BLaER1 (cell line): ENCODE measurements around the gene SLC7A6.
"Not testable (repeated sequence)": the region's sequence is repeated elsewhere in the genome, so short reads cannot be mapped to it uniquely, and the experiment has no call there.

Experiments used
- H3K27ac ChIP-seq: shearing (Covaris generic); formaldehyde crosslinking; 2 replicates; pipeline ENCODE4 v1.8.1; 2022
- H3K27me3 ChIP-seq: shearing (Covaris generic); formaldehyde crosslinking; 2 replicates; pipeline ENCODE4 v1.8.1; 2022
- H3K36me3 ChIP-seq: shearing (Covaris generic); formaldehyde crosslinking; 2 replicates; pipeline ENCODE4 v1.8.1; 2022
- H3K4me1 ChIP-seq: shearing (Covaris generic); formaldehyde crosslinking; 2 replicates; pipeline ENCODE4 v1.8.1; 2022
- H3K4me2 ChIP-seq: shearing (Covaris generic); formaldehyde crosslinking; 2 replicates; pipeline ENCODE4 v1.8.1; 2022
- H3K4me3 ChIP-seq: shearing (Covaris generic); formaldehyde crosslinking; 2 replicates; pipeline ENCODE4 v1.8.1; 2022
- H3K9ac ChIP-seq: shearing (Covaris generic); formaldehyde crosslinking; 2 replicates; pipeline ENCODE4 v1.8.1; 2022
- H3K9me3 ChIP-seq: shearing (Covaris generic); formaldehyde crosslinking; 2 replicates; pipeline ENCODE4 v1.8.1; 2022
- H4K20me1 ChIP-seq: shearing (Covaris generic); formaldehyde crosslinking; 2 replicates; pipeline ENCODE4 v1.8.1; 2022
- Cebpa-rat ChIP-seq: shearing (Covaris generic); IDR thresholded peaks from 2 replicates; pipeline ENCODE4 v1.8.1; 2022

SLC7A6 gene

DNA sequence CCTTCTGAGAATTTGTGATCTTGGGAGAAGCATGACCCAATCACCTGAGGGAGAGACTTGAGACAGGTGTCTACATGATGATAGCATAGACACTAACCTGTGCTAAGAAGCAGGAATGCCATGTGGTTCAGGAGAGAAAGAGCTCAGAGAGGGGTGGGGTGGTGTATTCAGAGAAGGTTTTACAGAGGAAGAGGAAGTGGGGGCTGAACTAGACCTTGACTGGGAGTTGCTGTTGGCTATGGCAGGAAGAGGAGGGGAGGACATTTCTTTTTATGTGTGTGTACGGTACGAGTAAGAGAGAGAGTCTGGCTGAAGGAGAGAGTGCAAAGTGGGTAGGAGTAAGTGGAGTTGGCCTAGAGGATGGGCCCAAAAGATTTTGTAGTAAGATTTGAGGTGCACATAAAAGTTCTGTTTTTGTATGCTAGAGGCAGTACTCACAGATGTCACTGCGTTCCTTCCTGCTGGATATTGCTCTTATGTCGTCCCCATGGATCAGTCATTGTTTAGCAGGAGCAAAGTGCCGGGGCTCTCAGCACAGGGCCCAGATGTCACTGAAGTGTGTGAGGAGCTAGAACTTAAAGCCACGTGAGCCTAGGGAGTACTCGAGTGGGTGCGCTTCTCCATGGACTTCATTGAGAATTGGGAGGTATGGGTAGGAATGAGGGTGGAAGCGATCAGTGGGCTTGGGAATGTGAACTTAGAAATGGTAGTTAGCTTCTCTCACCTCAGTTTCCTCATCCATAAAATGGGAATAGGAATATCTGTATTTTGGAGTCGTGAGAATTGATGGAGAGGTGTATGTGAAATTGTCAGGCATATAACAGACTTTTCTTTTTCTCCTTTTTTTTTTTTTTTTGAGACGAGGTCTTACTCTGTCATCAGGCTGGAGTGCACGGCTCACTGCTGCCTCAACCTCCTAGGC lies 22.1 kb downstream of the SLC7A6 start:
- Histone ChIP-seq H3K27me3 (no peaks in the 10 kb centered on the region), H3K4me2 (peak overlapping the region; percentile 94), H3K36me3 (peaks cover 32% of the 10 kb centered on the region), H3K27ac (peak overlapping the region; percentile 85), H4K20me1 (peaks cover 16% of the 10 kb centered on the region; the same call in 1 of the 2 replicates), H3K4me3 (peak overlapping the region; percentile 51), H3K4me1 (peaks cover 98% of the 10 kb centered on the region), H3K9ac (peak overlapping the region; percentile 25), H3K9me3 (no peaks in the 10 kb centered on the region)
- no peak for TF ChIP-seq Cebpa-rat

DNA sequence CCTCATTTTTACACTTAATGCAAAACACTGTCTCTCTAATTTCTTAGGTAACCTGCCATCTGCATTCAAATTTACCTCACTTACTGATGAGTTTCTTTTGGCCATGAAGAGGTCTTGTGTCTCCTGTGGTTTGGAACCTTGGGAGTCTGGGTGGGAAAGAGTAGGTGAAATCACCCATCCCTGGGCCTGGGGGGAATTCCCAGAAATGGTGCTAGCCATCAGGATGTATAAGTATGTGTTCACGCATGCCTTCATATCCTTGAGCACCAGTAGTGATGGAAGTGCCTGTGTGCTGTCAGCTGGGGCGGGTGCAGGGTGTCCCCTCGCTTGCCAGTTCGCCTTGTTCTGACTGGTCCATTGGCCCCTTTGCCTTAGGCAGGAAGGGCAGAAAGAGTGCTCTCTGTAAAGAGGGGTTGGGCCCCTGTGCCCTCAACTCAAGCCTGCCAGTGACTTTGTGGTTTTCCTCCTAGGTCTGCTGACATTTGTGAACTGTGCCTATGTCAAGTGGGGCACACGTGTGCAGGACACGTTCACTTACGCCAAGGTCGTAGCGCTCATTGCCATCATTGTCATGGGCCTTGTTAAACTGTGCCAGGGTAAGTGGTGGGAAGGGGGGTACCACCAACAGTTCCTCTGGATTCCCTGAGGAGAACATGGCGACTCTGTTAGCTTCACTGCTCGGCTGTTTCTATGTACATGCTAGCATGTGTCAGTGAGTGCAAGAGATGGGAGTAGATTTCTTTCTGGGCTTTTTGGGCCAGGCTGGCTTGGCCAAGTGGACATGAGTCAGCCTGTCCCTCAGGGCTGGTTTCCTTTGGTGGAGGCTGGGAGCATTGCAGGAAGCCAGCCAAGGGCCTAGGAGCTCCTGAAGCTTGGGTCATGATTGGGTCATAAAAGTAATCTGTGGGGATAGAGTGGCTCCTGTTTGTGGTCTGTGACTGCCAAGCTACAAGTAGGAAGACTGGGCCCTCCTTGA lies 23.2 kb downstream of the SLC7A6 start:
- no peaks in the 10 kb centered on the region for H3K9me3 ChIP-seq
- peak overlapping the region; percentile 11; the same call in 1 of the 2 replicates for H3K4me3 ChIP-seq
- peaks cover 23% of the 10 kb centered on the region; the same call in 1 of the 2 replicates for H4K20me1 ChIP-seq
- H3K4me1 ChIP-seq, result peaks cover 87% of the 10 kb centered on the region
- H3K36me3 ChIP-seq, result peaks cover 32% of the 10 kb centered on the region
- no peaks in the 10 kb centered on the region for H3K27me3 ChIP-seq
- H3K4me2 ChIP-seq, result peak overlapping the region; percentile 94
- peak overlapping the region; percentile 85 for H3K27ac ChIP-seq
- peak overlapping the region; percentile 34; the same call in 1 of the 2 replicates for H3K9ac ChIP-seq
- TF ChIP-seq Cebpa-rat, result no peak

DNA sequence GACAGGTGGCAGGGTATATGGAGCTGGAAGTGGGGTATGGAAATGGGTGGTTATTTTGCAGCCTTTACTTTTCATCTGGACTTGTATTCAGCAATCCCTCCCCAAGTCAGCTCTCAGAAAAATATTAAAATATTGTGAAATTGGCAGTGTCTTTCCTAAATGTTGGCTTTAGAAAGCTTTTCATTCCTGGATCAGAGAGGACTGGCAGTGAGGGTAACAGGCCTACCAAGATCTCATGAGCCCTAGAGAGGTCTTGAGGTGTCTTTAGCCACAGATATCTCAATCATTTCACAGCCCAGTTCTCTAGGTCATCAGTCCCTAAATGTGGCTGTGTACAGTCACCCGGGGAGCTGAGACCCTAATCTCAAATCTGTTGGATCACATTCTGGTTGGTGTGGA lies 23.9 kb downstream of the SLC7A6 start:
- Histone ChIP-seq H3K9ac (peak overlapping the region; percentile 34), H3K4me3 (no peak overlapping the region), H3K4me2 (peak overlapping the region; percentile 94), H3K27ac (peak overlapping the region; percentile 85), H3K9me3 (no peaks in the 10 kb centered on the region), H4K20me1 (peaks cover 24% of the 10 kb centered on the region; the same call in 1 of the 2 replicates), H3K4me1 (peaks cover 80% of the 10 kb centered on the region), H3K27me3 (no peaks in the 10 kb centered on the region), H3K36me3 (peaks cover 36% of the 10 kb centered on the region)
- no peak for TF ChIP-seq Cebpa-rat

DNA sequence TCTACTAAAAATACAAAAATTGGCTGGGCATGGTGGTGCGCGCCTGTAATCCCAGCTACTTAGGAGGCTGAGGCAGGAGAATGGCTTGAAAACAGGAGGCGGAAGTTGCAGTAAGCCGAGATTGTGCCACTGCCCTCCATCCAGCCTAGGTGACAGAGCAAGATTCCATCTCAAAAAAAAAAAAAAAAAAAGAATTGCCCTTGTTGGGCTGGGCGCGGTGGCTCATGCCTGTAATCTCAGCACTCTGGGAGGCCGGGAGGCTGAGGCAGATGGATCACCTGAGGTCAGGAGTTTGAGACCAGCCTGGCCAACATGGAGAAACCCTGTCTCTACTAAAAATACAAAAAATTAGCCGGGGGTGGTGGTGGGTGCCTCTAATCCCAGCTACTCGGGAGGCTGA lies 24.5 kb downstream of the SLC7A6 start:
- not testable (repeated sequence) for H3K9me3 ChIP-seq, H3K27me3 ChIP-seq, H3K4me3 ChIP-seq
- Histone ChIP-seq H4K20me1 (peaks cover 24% of the 10 kb centered on the region; the same call in 1 of the 2 replicates), H3K27ac (peak overlapping the region; percentile 85), H3K36me3 (peaks cover 41% of the 10 kb centered on the region), H3K9ac (peak overlapping the region; percentile 34; the same call in 1 of the 2 replicates), H3K4me1 (peaks cover 75% of the 10 kb centered on the region), H3K4me2 (peak overlapping the region; percentile 94)

DNA sequence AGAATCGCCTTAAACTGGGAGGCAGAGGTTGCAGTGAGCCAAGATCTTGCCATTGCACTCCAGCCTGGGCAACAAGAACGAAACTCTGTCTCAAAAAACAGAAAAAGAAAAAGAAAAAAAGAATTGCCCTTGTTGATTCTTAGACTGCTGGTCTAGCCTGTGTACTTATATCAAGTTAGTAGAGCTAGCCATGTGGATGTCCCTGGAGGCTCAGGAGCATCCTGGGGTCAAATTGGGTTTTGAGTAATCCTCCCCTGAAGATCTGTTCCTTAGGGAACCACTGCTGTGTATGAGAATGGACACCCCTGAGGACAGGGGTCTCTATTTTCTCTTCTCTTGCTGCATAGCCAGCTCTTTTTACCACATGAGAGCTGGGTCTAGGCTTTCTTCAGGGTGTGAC lies 24.9 kb downstream of the SLC7A6 start:
- Histone ChIP-seq H3K4me1 (peaks cover 71% of the 10 kb centered on the region), H3K4me3 (no peak overlapping the region), H4K20me1 (peaks cover 26% of the 10 kb centered on the region; the same call in 1 of the 2 replicates), H3K9ac (peak overlapping the region; percentile 16; the same call in 1 of the 2 replicates), H3K4me2 (peak overlapping the region; percentile 94), H3K27ac (peak overlapping the region; percentile 42), H3K27me3 (no peaks in the 10 kb centered on the region), H3K36me3 (peaks cover 45% of the 10 kb centered on the region), H3K9me3 (no peaks in the 10 kb centered on the region)
- no peak for TF ChIP-seq Cebpa-rat

DNA sequence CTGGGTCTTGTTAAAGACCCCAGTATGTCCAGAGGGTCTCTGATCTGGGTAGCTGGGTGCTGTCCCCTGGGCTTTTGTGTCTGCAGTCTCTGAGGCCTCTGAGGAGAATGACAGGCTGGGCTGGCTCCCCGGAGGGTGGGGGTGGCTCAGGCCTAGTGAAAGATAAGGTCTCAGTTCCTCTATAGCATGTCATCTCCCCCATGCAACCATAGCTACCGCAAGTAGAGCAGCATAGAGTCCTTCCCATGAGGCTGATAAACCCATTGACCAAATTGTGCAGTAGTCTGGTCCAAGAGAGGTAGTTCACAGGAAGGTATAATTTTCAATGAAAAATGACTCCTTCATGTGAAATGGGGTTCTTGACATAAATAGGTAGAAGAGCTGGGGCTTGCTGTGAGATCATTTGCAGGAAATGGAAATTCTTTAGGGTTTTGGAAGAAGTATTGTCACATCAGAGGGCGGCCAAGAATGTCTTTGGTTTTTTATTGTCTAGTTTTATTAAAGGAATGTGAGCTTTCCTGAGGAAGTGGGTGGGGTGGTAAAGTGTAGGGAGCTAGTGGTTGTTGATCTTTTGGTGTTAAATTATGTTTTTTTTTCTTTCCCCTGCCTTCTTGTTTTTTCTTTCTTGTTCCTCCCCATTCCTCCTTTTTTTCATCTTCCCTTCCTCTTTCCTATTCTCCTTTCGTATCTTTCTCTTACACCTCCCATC lies 25.4 kb downstream of the SLC7A6 start:
- Histone ChIP-seq H3K27ac (peak overlapping the region; percentile 42), H3K27me3 (no peaks in the 10 kb centered on the region), H3K36me3 (peaks cover 51% of the 10 kb centered on the region), H3K9ac (peak overlapping the region; percentile 17; the same call in 1 of the 2 replicates), H4K20me1 (peaks cover 32% of the 10 kb centered on the region; the same call in 1 of the 2 replicates), H3K4me1 (peaks cover 65% of the 10 kb centered on the region), H3K9me3 (no peaks in the 10 kb centered on the region), H3K4me3 (no peak overlapping the region), H3K4me2 (peak overlapping the region; percentile 94)
- TF ChIP-seq Cebpa-rat, result no peak

DNA sequence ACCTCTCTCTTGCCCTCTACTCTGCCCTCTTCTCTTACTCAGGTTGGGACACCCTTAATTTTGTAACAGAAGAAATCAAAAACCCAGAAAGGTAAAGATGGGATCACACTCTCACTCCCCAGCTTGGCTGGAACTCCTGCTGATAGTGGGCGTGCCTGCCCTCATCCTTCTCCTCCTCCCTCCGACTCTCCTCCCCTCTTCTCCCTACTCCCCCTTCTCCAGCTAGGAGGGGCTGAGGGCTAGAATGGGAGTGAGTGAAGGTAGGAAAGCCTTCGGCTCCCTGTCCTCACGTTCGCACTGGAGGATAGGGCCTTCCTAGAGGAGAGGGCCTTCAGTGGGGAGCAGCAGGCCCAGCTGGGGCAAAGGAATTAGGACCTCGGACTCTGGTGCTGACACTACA lies 26.1 kb downstream of the SLC7A6 start:
- no peak for TF ChIP-seq Cebpa-rat
- H3K4me1 ChIP-seq, result peaks cover 58% of the 10 kb centered on the region

DNA sequence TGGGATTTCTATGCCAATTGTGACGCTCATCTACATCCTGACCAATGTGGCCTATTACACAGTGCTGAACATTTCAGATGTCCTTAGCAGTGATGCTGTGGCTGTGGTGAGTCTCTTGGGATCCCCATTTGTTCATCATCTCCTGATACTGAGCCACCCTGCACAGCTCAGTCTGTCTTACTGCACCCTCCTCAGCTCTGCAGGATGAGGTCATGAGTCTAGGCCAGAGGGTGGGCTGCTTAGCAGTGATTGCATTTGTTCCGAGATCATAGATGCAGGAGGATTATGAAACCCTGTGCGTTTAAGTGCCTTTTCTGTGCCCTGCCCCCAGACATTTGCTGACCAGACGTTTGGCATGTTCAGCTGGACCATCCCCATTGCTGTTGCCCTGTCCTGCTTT lies 26.9 kb downstream of the SLC7A6 start:
- no peak for TF ChIP-seq Cebpa-rat
- no peak overlapping the region for H3K4me3 ChIP-seq
- H3K9me3 ChIP-seq, result no peaks in the 10 kb centered on the region
- no peaks in the 10 kb centered on the region for H3K27me3 ChIP-seq
- H3K36me3 ChIP-seq, result peaks cover 65% of the 10 kb centered on the region
- peaks cover 41% of the 10 kb centered on the region; the same call in 1 of the 2 replicates for H4K20me1 ChIP-seq
- H3K9ac ChIP-seq, result no peak overlapping the region
- no peak overlapping the region for H3K4me2 ChIP-seq
- peaks cover 50% of the 10 kb centered on the region for H3K4me1 ChIP-seq
- H3K27ac ChIP-seq, result no peak overlapping the region

More for the DNA sequence above, 26.1 kb downstream of the SLC7A6 start:
- no peak overlapping the region for H3K4me3 ChIP-seq
- peak overlapping the region; percentile 42 for H3K27ac ChIP-seq
- peak overlapping the region; percentile 17; the same call in 1 of the 2 replicates for H3K9ac ChIP-seq
- H3K36me3 ChIP-seq, result peaks cover 58% of the 10 kb centered on the region
- H3K9me3 ChIP-seq, result no peaks in the 10 kb centered on the region
- H3K27me3 ChIP-seq, result no peaks in the 10 kb centered on the region
- H4K20me1 ChIP-seq, result peaks cover 34% of the 10 kb centered on the region; the same call in 1 of the 2 replicates
- H3K4me2 ChIP-seq, result peak overlapping the region; percentile 94

DNA sequence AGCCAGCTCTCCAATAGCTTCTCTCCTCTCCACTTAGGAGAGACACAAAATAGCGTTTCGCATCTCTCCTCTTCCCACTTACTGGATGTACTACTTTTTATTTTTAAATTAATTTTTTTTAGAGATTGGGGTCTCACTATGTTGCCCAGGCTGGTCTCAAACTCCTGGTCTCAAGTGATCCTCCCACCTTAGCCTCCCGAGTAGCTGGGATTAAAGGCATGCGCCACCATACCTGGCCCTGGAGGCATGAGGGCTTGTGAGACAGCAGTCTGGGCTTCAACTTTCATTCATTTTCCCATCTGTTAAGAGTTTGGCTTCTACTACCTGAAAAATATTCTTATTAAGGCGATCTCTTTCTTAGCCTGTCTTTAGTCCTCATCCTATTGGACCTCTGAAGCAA lies 28.1 kb downstream of the SLC7A6 start:
- peaks cover 77% of the 10 kb centered on the region for H3K36me3 ChIP-seq
- H3K9ac ChIP-seq, result no peak overlapping the region
- H3K4me3 ChIP-seq, result no peak overlapping the region
- peaks cover 38% of the 10 kb centered on the region for H3K4me1 ChIP-seq
- no peaks in the 10 kb centered on the region for H3K27me3 ChIP-seq
- no peaks in the 10 kb centered on the region for H3K9me3 ChIP-seq
- H4K20me1 ChIP-seq, result peaks cover 50% of the 10 kb centered on the region; the same call in 1 of the 2 replicates
- H3K4me2 ChIP-seq, result no peak overlapping the region
- no peak overlapping the region for H3K27ac ChIP-seq
- TF ChIP-seq Cebpa-rat, result no peak
